Activated CD8-positive, alpha-beta memory T cell treated with anti-CD3 and anti-CD28 coated beads, Interleukin-2, amount 50 U/mL, for 24 hours (primary cell): Measurements from ENCODE around the gene C3orf70.

Source experiments
- DNase-seq: peaks from one replicate; pipeline ENCODE4 v3.0.0-alpha.2; 2020; ENCODE audit errors: extremely low read depth

C3orf70 gene

GRCh38 chr3:185051801-185052200, 101.1 kb downstream of the C3orf70 start:
- DNase-seq, result no peak

GRCh38 chr3:185049710-185050109, 103.2 kb downstream of the C3orf70 start:
- no peak for DNase-seq

- no peak for DNase-seq
These were observed 106.3 kb downstream of the C3orf70 start for GRCh38 chr3:185046603-185047002.

GRCh38 chr3:185046164-185046515, 106.7 kb downstream of the C3orf70 start:
- no peak for DNase-seq

GRCh38 chr3:185042312-185043050, 110.4 kb downstream of the C3orf70 start:
- no peak for DNase-seq

- no peak for DNase-seq
These were observed 111.3 kb downstream of the C3orf70 start for GRCh38 chr3:185041540-185041939.

- no peak for DNase-seq
These were observed 112.4 kb downstream of the C3orf70 start for GRCh38 chr3:185040425-185040824.

GRCh38 chr3:185037801-185038200, 115.1 kb downstream of the C3orf70 start:
- no peak for DNase-seq

- DNase-seq, result no peak
These were observed 121.9 kb downstream of the C3orf70 start for GRCh38 chr3:185030951-185031350.

- no peak for DNase-seq
These were observed 122.5 kb downstream of the C3orf70 start for GRCh38 chr3:185030399-185030798.

GRCh38 chr3:185029086-185029485, 123.8 kb downstream of the C3orf70 start:
- DNase-seq, result no peak

GRCh38 chr3:185028121-185028520, 124.7 kb downstream of the C3orf70 start:
- DNase-seq, result no peak
